Liver (tissue), 9 donors: Measurements from ENCODE around the gene CDKL5. TPM values are rescaled to one million over a fixed set of nuclear protein-coding genes. Genes with fewer than 3 reads are reported as not detected.

ENCODE experiments used
- DNase-seq: peaks from one replicate; pipeline ENCODE4 v3.0.0-alpha.2; 2017; ENCODE audit warnings: low spot score
- H3K27ac ChIP-seq, 2 donors: one replicate each; pipeline ENCODE4 v1.7.0; 2013; ENCODE audit warnings: inconsistent platforms in 2 of 2, low read length in 2 of 2, control low read depth in 1 of 2, low read depth in 1 of 2, mild to moderate bottlenecking in 1 of 2
- H3K27me3 ChIP-seq, 4 donors: one replicate each; pipeline versions ENCODE4 v1.6.1 to v1.7.0; 2013; ENCODE audit warnings: low read length in 3 of 4, inconsistent platforms in 1 of 4, mild to moderate bottlenecking in 1 of 4, moderate library complexity in 1 of 4; ENCODE audit not compliant: control insufficient read depth in 4 of 4, insufficient read depth in 4 of 4
- H3K36me3 ChIP-seq, 4 donors: one replicate each; pipeline versions ENCODE4 v1.6.1 to v1.7.0; 2013; ENCODE audit warnings: low read length in 3 of 4, mild to moderate bottlenecking in 3 of 4, low read depth in 1 of 4, moderate library complexity in 1 of 4; ENCODE audit not compliant: control insufficient read depth in 4 of 4, insufficient read depth in 3 of 4
- H3K4me1 ChIP-seq, 4 donors: one replicate each; pipeline versions ENCODE4 v1.6.1 to v1.7.0; 2013; ENCODE audit warnings: low read length in 3 of 4, mild to moderate bottlenecking in 3 of 4, moderate library complexity in 1 of 4; ENCODE audit not compliant: control insufficient read depth in 4 of 4, insufficient read depth in 4 of 4
- H3K4me3 ChIP-seq, 3 donors: one replicate each; pipeline versions ENCODE4 v1.6.1 to v1.7.0; 2013; ENCODE audit warnings: low read length in 3 of 3, control low read depth in 1 of 3, low read depth in 1 of 3, mild to moderate bottlenecking in 1 of 3
- H3K9ac ChIP-seq, 2 donors: one replicate each; pipeline ENCODE4 v1.7.0; 2013; ENCODE audit warnings: low read length in 2 of 2, mild to moderate bottlenecking in 2 of 2, moderate library complexity in 2 of 2, control low read depth in 1 of 2, low read depth in 1 of 2
- H3K9me3 ChIP-seq, 4 donors: one replicate each; pipeline versions ENCODE4 v1.6.1 to v1.7.0; 2013; ENCODE audit warnings: low read length in 3 of 4; ENCODE audit not compliant: control insufficient read depth in 4 of 4
- CTCF ChIP-seq: fragments of 150-350 bp; IDR thresholded peaks from 2 replicates; pipeline ENCODE4 v1.5.1; 2017; ENCODE audit warnings: improper control_type of control experiment, low read depth, low read length; ENCODE audit not compliant: missing input control
- EGR1 ChIP-seq, 2 donors: IDR thresholded peaks; 2 replicates each; pipeline ENCODE4 v1.6.1; 2016 to 2018; ENCODE audit warnings: antibody characterized with exemption in 2 of 2, low read depth in 2 of 2
- FOXA1 ChIP-seq: IDR thresholded peaks from 2 replicates; pipeline ENCODE4 v1.6.1; 2016; ENCODE audit warnings: antibody characterized with exemption
- FOXA2 ChIP-seq: IDR thresholded peaks from 2 replicates; pipeline ENCODE4 v1.6.1; 2016; ENCODE audit warnings: antibody characterized with exemption
- GABPA ChIP-seq, 2 donors: IDR thresholded peaks in 1 of 2; conservative IDR thresholded peaks in 1 of 2; 2 replicates each; pipeline ENCODE4 v1.6.1; 2016; ENCODE audit warnings: antibody characterized with exemption in 2 of 2, mild to moderate bottlenecking in 1 of 2, moderate library complexity in 1 of 2
- HNF4A ChIP-seq, 2 donors: conservative IDR thresholded peaks; 2 replicates each; pipeline ENCODE4 v1.6.1; 2016; ENCODE audit warnings: antibody characterized with exemption in 2 of 2, mild to moderate bottlenecking in 2 of 2
- HNF4G ChIP-seq: IDR thresholded peaks from 2 replicates; pipeline ENCODE4 v1.6.1; 2016; ENCODE audit warnings: antibody characterized with exemption
- JUND ChIP-seq, 2 donors: IDR thresholded peaks; 2 replicates each; pipeline ENCODE4 v1.6.1; 2016; ENCODE audit warnings: antibody characterized with exemption in 2 of 2
- MAX ChIP-seq: IDR thresholded peaks from 2 replicates; pipeline ENCODE4 v1.6.1; 2016; ENCODE audit warnings: antibody characterized with exemption
- NR2F2 ChIP-seq: IDR thresholded peaks from 2 replicates; pipeline ENCODE4 v1.6.1; 2016; ENCODE audit warnings: antibody characterized with exemption
- RAD21 ChIP-seq, 2 donors: IDR thresholded peaks; 2 replicates each; pipeline ENCODE4 v1.6.1; 2016; ENCODE audit warnings: antibody characterized with exemption in 2 of 2, mild to moderate bottlenecking in 2 of 2
- REST ChIP-seq: IDR thresholded peaks from 2 replicates; pipeline ENCODE4 v1.6.1; 2016; ENCODE audit warnings: antibody characterized with exemption, mild to moderate bottlenecking
- RXRA ChIP-seq, 2 donors: IDR thresholded peaks; 2 replicates each; pipeline ENCODE4 v1.6.1; 2017 to 2018; ENCODE audit warnings: antibody characterized with exemption in 2 of 2, mild to moderate bottlenecking in 1 of 2
- SP1 ChIP-seq: IDR thresholded peaks from 2 replicates; pipeline ENCODE4 v1.6.1; 2018; ENCODE audit warnings: antibody characterized with exemption, mild to moderate bottlenecking
- TAF1 ChIP-seq: conservative IDR thresholded peaks from 2 replicates; pipeline ENCODE4 v1.6.1; 2016; ENCODE audit warnings: antibody characterized with exemption, mild to moderate bottlenecking
- YY1 ChIP-seq: IDR thresholded peaks from 2 replicates; pipeline ENCODE4 v1.6.1; 2016; ENCODE audit warnings: antibody characterized with exemption, mild to moderate bottlenecking
- ZBTB33 ChIP-seq: IDR thresholded peaks from 2 replicates; pipeline ENCODE4 v1.6.1; 2016; ENCODE audit warnings: antibody characterized with exemption
- WGBS: extraction: QIAGEN DNeasy Blood & Tissue Kit; methylation state at CpG from one replicate; pipeline ENCODE4 v1.1.7; 2013; 5-methylcytosine and 5-hydroxymethylcytosine counted together
- polyA plus RNA-seq, 2 donors: library from polyadenylated mRNA; stranded (reverse) in 1 of 2; unstranded in 1 of 2; fragments of 200-250 nt in 1 of 2; fragments of >200 nt in 1 of 2; fragmentation: Nextera tagmentation in 1 of 2; extraction: Ambion mirVana in 1 of 2; gene quantifications; one replicate each; pipeline versions ENCODE4 v1.2.1 to v1.2.3, GENCODE V29; 2013 to 2015
- total RNA-seq, 2 donors: library from RNA; depleted of rRNA; stranded (reverse); fragments of >200 nt; gene quantifications; one replicate each; pipeline ENCODE4 v1.2.3, GENCODE V29; 2014
- donor health status: healthy.
- donor health status: healthy.
- donor health status: healthy.
- donor health status: healthy.
- donor health status: healthy.

CDKL5 gene
- total and polyA plus RNA-seq, 4 donors = 0.59 to 3.3 (median 2.0) TPM

GRCh38 chrX:18394477-18394876, 30.9 kb upstream of the CDKL5 start:
- Histone ChIP-seq H3K27me3 (no peaks in the 10 kb centered on the region), H3K27ac (peak overlapping the region in 1 of 2 donors; percentile 31), H3K4me3 (no peak overlapping the region), H3K4me1 (peaks cover 0 to 15% (median 9%) of the 10 kb centered on the region in 4 donors), H3K9ac (no peak overlapping the region), H3K36me3 (no peaks in the 10 kb centered on the region), H3K9me3 (no peaks in the 10 kb centered on the region)
- no peak for DNase-seq
- TF ChIP-seq FOXA1 (no peak), YY1 (peak; percentile 21), TAF1 (no peak), ZBTB33 (no peak)
- WGBS = 36% methylated on average over 11 of the region's 11 CpGs

- DNase-seq = no peak
- Histone ChIP-seq H3K27me3 (no peaks in the 10 kb centered on the region), H3K9me3 (no peaks in the 10 kb centered on the region), H3K4me1 (peaks cover 8 to 20% (median 17%) of the 10 kb centered on the region in 4 donors), H3K4me3 (no peak overlapping the region), H3K36me3 (no peaks in the 10 kb centered on the region), H3K27ac (peak overlapping the region; percentile 77 to 83), H3K9ac (no peak overlapping the region)
- 44% methylated on average over 4 of the region's 4 CpGs for WGBS
- TF ChIP-seq HNF4G = no peak
- TF ChIP-seq GABPA (IDR thresholded peaks at IDR 0.05 in 1 of 2, conservative IDR thresholded peaks at IDR 0.05 in 1 of 2) = no peak
- no peak for TF ChIP-seq RAD21 (IDR thresholded peaks at IDR 0.05)
- no peak for TF ChIP-seq SP1
- no peak for TF ChIP-seq FOXA1
- TF ChIP-seq EGR1 (IDR thresholded peaks at IDR 0.05; ENCODE audit: low read depth in 2 of 2) = no peak
- TF ChIP-seq NR2F2 = no peak
These were observed 23.6 kb upstream of the CDKL5 start for GRCh38 chrX:18401848-18402213.

GRCh38 chrX:18406531-18407266, 18.7 kb upstream of the CDKL5 start:
- 89% methylated on average over 8 of the region's 8 CpGs for WGBS
- Histone ChIP-seq H3K36me3 (no peaks in the 10 kb centered on the region), H3K27me3 (no peaks in the 10 kb centered on the region), H3K4me1 (peaks cover 4 to 11% (median 6%) of the 10 kb centered on the region in 4 donors), H3K27ac (no peak overlapping the region), H3K4me3 (no peak overlapping the region), H3K9me3 (no peaks in the 10 kb centered on the region), H3K9ac (no peak overlapping the region)
- no peak for DNase-seq
- TF ChIP-seq NR2F2 (no peak), MAX (no peak), RAD21 (IDR thresholded peaks at IDR 0.05) (no peak), EGR1 (IDR thresholded peaks at IDR 0.05; ENCODE audit: low read depth in 2 of 2) (no peak), REST (no peak), FOXA2 (no peak), CTCF (no peak), HNF4G (no peak), JUND (IDR thresholded peaks at IDR 0.05) (no peak), SP1 (no peak), FOXA1 (no peak), ZBTB33 (no peak), GABPA (IDR thresholded peaks at IDR 0.05 in 1 of 2, conservative IDR thresholded peaks at IDR 0.05 in 1 of 2) (no peak), YY1 (no peak), RXRA (IDR thresholded peaks at IDR 0.05) (no peak), TAF1 (no peak), HNF4A (conservative IDR thresholded peaks at IDR 0.05) (no peak)
